GM10266 (cell line): ENCODE results near the gene CNDP1.

ENCODE experiments used
- DNase-seq: peaks from one replicate; pipeline ENCODE4 v3.0.0; 2012; ENCODE audit errors: extremely low spot score
- CTCF ChIP-seq: IDR thresholded peaks from 2 replicates; pipeline ENCODE4 v1.5.1; 2012; ENCODE audit warnings: mild to moderate bottlenecking, low read depth; ENCODE audit not compliant: control insufficient read depth, insufficient read depth; ENCODE audit errors: missing control alignments

CNDP1 gene

GRCh38 chr18:74604361-74604760 is 70.1 kb downstream of the CNDP1 start:
- DNase-seq: no peak
- TF ChIP-seq CTCF: no peak

- no peak for TF ChIP-seq CTCF
- no peak for DNase-seq
These were observed 70.5 kb downstream of the CNDP1 start for GRCh38 chr18:74604774-74605173.

GRCh38 chr18:74608681-74609080 is 74.4 kb downstream of the CNDP1 start:
- no peak for TF ChIP-seq CTCF
- no peak for DNase-seq

- DNase-seq: no peak
- TF ChIP-seq CTCF: no peak
These were observed 75.2 kb downstream of the CNDP1 start for GRCh38 chr18:74609535-74609934.

GRCh38 chr18:74610051-74610615 is 75.8 kb downstream of the CNDP1 start:
- no peak for TF ChIP-seq CTCF
- no peak for DNase-seq

GRCh38 chr18:74610860-74611259 is 76.6 kb downstream of the CNDP1 start:
- no peak for DNase-seq
- no peak for TF ChIP-seq CTCF

GRCh38 chr18:74611765-74612164 is 77.5 kb downstream of the CNDP1 start:
- no peak for TF ChIP-seq CTCF
- no peak for DNase-seq
